Liver (tissue), 9 donors: ENCODE measurements around the gene CALY. TPM values are rescaled to one million over a fixed set of nuclear protein-coding genes. Genes with fewer than 3 reads are reported as not detected.

Experiments
- DNase-seq: peaks from one replicate; pipeline ENCODE4 v3.0.0-alpha.2; 2017; ENCODE audit warnings: low spot score
- H3K27ac ChIP-seq, 2 donors: one replicate each; pipeline ENCODE4 v1.7.0; 2013; ENCODE audit warnings: inconsistent platforms in 2 of 2, low read length in 2 of 2, control low read depth in 1 of 2, low read depth in 1 of 2, mild to moderate bottlenecking in 1 of 2
- H3K27me3 ChIP-seq, 4 donors: one replicate each; pipeline versions ENCODE4 v1.6.1 to v1.7.0; 2013; ENCODE audit warnings: low read length in 3 of 4, inconsistent platforms in 1 of 4, mild to moderate bottlenecking in 1 of 4, moderate library complexity in 1 of 4; ENCODE audit not compliant: control insufficient read depth in 4 of 4, insufficient read depth in 4 of 4
- H3K36me3 ChIP-seq, 4 donors: one replicate each; pipeline versions ENCODE4 v1.6.1 to v1.7.0; 2013; ENCODE audit warnings: low read length in 3 of 4, mild to moderate bottlenecking in 3 of 4, low read depth in 1 of 4, moderate library complexity in 1 of 4; ENCODE audit not compliant: control insufficient read depth in 4 of 4, insufficient read depth in 3 of 4
- H3K4me1 ChIP-seq, 4 donors: one replicate each; pipeline versions ENCODE4 v1.6.1 to v1.7.0; 2013; ENCODE audit warnings: low read length in 3 of 4, mild to moderate bottlenecking in 3 of 4, moderate library complexity in 1 of 4; ENCODE audit not compliant: control insufficient read depth in 4 of 4, insufficient read depth in 4 of 4
- H3K4me3 ChIP-seq, 3 donors: one replicate each; pipeline versions ENCODE4 v1.6.1 to v1.7.0; 2013; ENCODE audit warnings: low read length in 3 of 3, control low read depth in 1 of 3, low read depth in 1 of 3, mild to moderate bottlenecking in 1 of 3
- H3K9ac ChIP-seq, 2 donors: one replicate each; pipeline ENCODE4 v1.7.0; 2013; ENCODE audit warnings: low read length in 2 of 2, mild to moderate bottlenecking in 2 of 2, moderate library complexity in 2 of 2, control low read depth in 1 of 2, low read depth in 1 of 2
- H3K9me3 ChIP-seq, 4 donors: one replicate each; pipeline versions ENCODE4 v1.6.1 to v1.7.0; 2013; ENCODE audit warnings: low read length in 3 of 4; ENCODE audit not compliant: control insufficient read depth in 4 of 4
- CTCF ChIP-seq: fragments of 150-350 bp; IDR thresholded peaks from 2 replicates; pipeline ENCODE4 v1.5.1; 2017; ENCODE audit warnings: improper control_type of control experiment, low read depth, low read length; ENCODE audit not compliant: missing input control
- EGR1 ChIP-seq, 2 donors: IDR thresholded peaks; 2 replicates each; pipeline ENCODE4 v1.6.1; 2016 to 2018; ENCODE audit warnings: antibody characterized with exemption in 2 of 2, low read depth in 2 of 2
- FOXA2 ChIP-seq: IDR thresholded peaks from 2 replicates; pipeline ENCODE4 v1.6.1; 2016; ENCODE audit warnings: antibody characterized with exemption
- HNF4A ChIP-seq, 2 donors: conservative IDR thresholded peaks; 2 replicates each; pipeline ENCODE4 v1.6.1; 2016; ENCODE audit warnings: antibody characterized with exemption in 2 of 2, mild to moderate bottlenecking in 2 of 2
- HNF4G ChIP-seq: IDR thresholded peaks from 2 replicates; pipeline ENCODE4 v1.6.1; 2016; ENCODE audit warnings: antibody characterized with exemption
- JUND ChIP-seq, 2 donors: IDR thresholded peaks; 2 replicates each; pipeline ENCODE4 v1.6.1; 2016; ENCODE audit warnings: antibody characterized with exemption in 2 of 2
- NR2F2 ChIP-seq: IDR thresholded peaks from 2 replicates; pipeline ENCODE4 v1.6.1; 2016; ENCODE audit warnings: antibody characterized with exemption
- RAD21 ChIP-seq, 2 donors: IDR thresholded peaks; 2 replicates each; pipeline ENCODE4 v1.6.1; 2016; ENCODE audit warnings: antibody characterized with exemption in 2 of 2, mild to moderate bottlenecking in 2 of 2
- REST ChIP-seq: IDR thresholded peaks from 2 replicates; pipeline ENCODE4 v1.6.1; 2016; ENCODE audit warnings: antibody characterized with exemption, mild to moderate bottlenecking
- RXRA ChIP-seq, 2 donors: IDR thresholded peaks; 2 replicates each; pipeline ENCODE4 v1.6.1; 2017 to 2018; ENCODE audit warnings: antibody characterized with exemption in 2 of 2, mild to moderate bottlenecking in 1 of 2
- SP1 ChIP-seq: IDR thresholded peaks from 2 replicates; pipeline ENCODE4 v1.6.1; 2018; ENCODE audit warnings: antibody characterized with exemption, mild to moderate bottlenecking
- YY1 ChIP-seq: IDR thresholded peaks from 2 replicates; pipeline ENCODE4 v1.6.1; 2016; ENCODE audit warnings: antibody characterized with exemption, mild to moderate bottlenecking
- WGBS: extraction: QIAGEN DNeasy Blood & Tissue Kit; methylation state at CpG from one replicate; pipeline ENCODE4 v1.1.7; 2013; 5-methylcytosine and 5-hydroxymethylcytosine counted together
- polyA plus RNA-seq, 2 donors: library from polyadenylated mRNA; stranded (reverse) in 1 of 2; unstranded in 1 of 2; fragments of 200-250 nt in 1 of 2; fragments of >200 nt in 1 of 2; fragmentation: Nextera tagmentation in 1 of 2; extraction: Ambion mirVana in 1 of 2; gene quantifications; one replicate each; pipeline versions ENCODE4 v1.2.1 to v1.2.3, GENCODE V29; 2013 to 2015
- total RNA-seq, 2 donors: library from RNA; depleted of rRNA; stranded (reverse); fragments of >200 nt; gene quantifications; one replicate each; pipeline ENCODE4 v1.2.3, GENCODE V29; 2014
- TF ChIP-seq, protein P1 (sequence below): IDR thresholded peaks from 2 replicates; pipeline ENCODE4 v1.6.1; 2016; ENCODE audit warnings: antibody characterized with exemption
- donor health status: healthy.
- donor health status: healthy.
- donor health status: healthy.
- donor health status: healthy.
- donor health status: healthy.

CALY gene
- total and polyA plus RNA-seq, 4 donors = 0.07 TPM; not detected in 3

GRCh38 chr10:133302230-133302629 lies 34.5 kb downstream of the CALY start (continued):
- no peak for TF ChIP-seq CTCF

DNA sequence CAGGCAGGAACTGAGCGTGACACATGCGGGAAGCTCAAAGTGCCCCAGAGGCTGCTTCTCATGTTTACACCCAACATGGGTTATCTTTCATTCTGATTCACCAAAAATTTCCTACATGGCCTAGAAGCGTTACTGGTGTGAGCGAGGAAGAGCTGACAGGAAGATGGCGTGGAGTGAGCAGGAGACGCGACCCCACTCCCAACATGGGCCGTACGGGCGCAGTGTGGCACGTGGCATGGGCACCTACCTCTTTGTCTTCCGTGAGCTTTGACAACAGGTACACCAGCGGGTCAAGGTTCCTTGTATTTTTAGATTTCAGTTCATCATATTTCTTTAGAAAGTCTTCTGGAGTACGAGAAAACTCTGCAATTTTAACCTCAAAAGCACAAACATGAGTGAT lies 37.0 kb downstream of the CALY start:
- 97% methylated on average over 14 of the region's 14 CpGs for WGBS
- DNase-seq = no peak
- Histone ChIP-seq H3K9me3 (no peaks in the 10 kb centered on the region), H3K27ac (no peak overlapping the region), H3K4me1 (peaks cover 0 to 3% (median under 1%) of the 10 kb centered on the region in 4 donors), H3K36me3 (peaks cover 27 to 68% (median 43%) of the 10 kb centered on the region in 4 donors), H3K9ac (no peak overlapping the region), H3K4me3 (no peak overlapping the region), H3K27me3 (no peaks in the 10 kb centered on the region)
- no peak for TF ChIP-seq RXRA (IDR thresholded peaks at IDR 0.05)
- TF ChIP-seq REST = no peak
- TF ChIP-seq, protein P1, sequence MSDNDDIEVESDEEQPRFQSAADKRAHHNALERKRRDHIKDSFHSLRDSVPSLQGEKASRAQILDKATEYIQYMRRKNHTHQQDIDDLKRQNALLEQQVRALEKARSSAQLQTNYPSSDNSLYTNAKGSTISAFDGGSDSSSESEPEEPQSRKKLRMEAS = no peak
- no peak for TF ChIP-seq JUND (IDR thresholded peaks at IDR 0.05)
- no peak for TF ChIP-seq RAD21 (IDR thresholded peaks at IDR 0.05)
- no peak for TF ChIP-seq HNF4A (conservative IDR thresholded peaks at IDR 0.05)
- TF ChIP-seq CTCF = no peak
- TF ChIP-seq SP1 = no peak
- TF ChIP-seq HNF4G = no peak

DNA sequence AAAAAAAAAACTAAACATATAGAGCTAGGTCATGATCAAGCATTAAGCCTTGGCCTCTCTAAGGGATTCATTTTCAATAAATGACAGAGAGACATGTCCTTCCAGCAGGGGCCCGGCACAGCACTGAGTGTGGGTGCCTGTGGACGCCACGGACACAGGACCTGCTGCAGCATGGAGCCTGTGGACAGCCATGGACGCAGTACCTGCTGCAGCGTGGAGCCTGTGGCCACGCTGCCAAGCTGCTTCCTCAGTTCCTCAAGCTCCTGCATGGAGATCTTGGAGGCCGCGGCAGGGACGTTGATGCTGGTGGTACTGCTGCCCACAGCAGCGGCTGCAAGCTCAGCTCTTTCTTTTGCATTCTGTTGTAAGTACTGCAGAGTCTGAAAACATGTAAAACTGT lies 37.5 kb downstream of the CALY start:
- Histone ChIP-seq H3K27ac (no peak overlapping the region), H3K4me3 (no peak overlapping the region), H3K9me3 (no peaks in the 10 kb centered on the region), H3K9ac (no peak overlapping the region), H3K36me3 (peaks cover 27 to 73% (median 45%) of the 10 kb centered on the region in 4 donors), H3K27me3 (no peaks in the 10 kb centered on the region), H3K4me1 (peaks cover 0 to 1% (median 0%) of the 10 kb centered on the region in 4 donors)
- WGBS = 97% methylated on average over 10 of the region's 10 CpGs
- DNase-seq = no peak
- no peak for TF ChIP-seq REST
- TF ChIP-seq HNF4A (conservative IDR thresholded peaks at IDR 0.05) = no peak
- TF ChIP-seq NR2F2 = no peak
- TF ChIP-seq EGR1 (IDR thresholded peaks at IDR 0.05; ENCODE audit: low read depth in 2 of 2) = no peak
- TF ChIP-seq FOXA2 = no peak
- no peak for TF ChIP-seq RAD21 (IDR thresholded peaks at IDR 0.05)
- no peak for TF ChIP-seq YY1
- no peak for TF ChIP-seq RXRA (IDR thresholded peaks at IDR 0.05)
- no peak for TF ChIP-seq CTCF
